H1 (cell line): ENCODE results near the gene BBX. TPM values are rescaled to one million over a fixed set of nuclear protein-coding genes. Genes with fewer than 3 reads are reported as not detected.

ENCODE experiments used
- CTCF ChIA-PET: fragments of 300-600 bp; sonication (Branson Sonifier 250); formaldehyde crosslinking; loops from one replicate; lab custom pipeline; 2021; ENCODE audit not compliant: partially characterized antibody; lab: Charles Lee
- POLR2A ChIA-PET: fragments of 300-600 bp; sonication (Branson Sonifier 250); formaldehyde crosslinking; loops from one replicate; lab custom pipeline; 2021; ENCODE audit warnings: inconsistent platforms; ENCODE audit not compliant: partially characterized antibody; lab: Charles Lee
- DNase-seq, 2 experiments: peaks; one replicate each; pipeline versions ENCODE4 v3.0.0 to v3.0.0-alpha.2; 2010 to 2022; ENCODE audit warnings: low spot score in 2 of 2, low read depth in 1 of 2, mixed read lengths in 1 of 2
- FAIRE-seq: peaks from 2 replicates; lab custom pipeline; 2011; peaks lifted over from hg19 to GRCh38; lab: Jason Lieb, UNC
- H2AFZ ChIP-seq: 2 replicates; pipeline ENCODE4 v1.8.1; 2012; ENCODE audit warnings: low read length, inconsistent platforms
- H2AK5ac ChIP-seq: 2 replicates; pipeline ENCODE4 v1.6.1; 2013; ENCODE audit warnings: low read depth, low read length
- H2BK120ac ChIP-seq: replicated peaks from 2 replicates; pipeline ENCODE3; 2013; ENCODE audit warnings: low read depth, low read length, inconsistent platforms
- H2BK12ac ChIP-seq: 2 replicates; pipeline ENCODE4 v1.6.1; 2013; ENCODE audit warnings: low read depth, low read length
- H2BK15ac ChIP-seq: 2 replicates; pipeline ENCODE4 v1.6.1; 2013; ENCODE audit warnings: low read length
- H2BK20ac ChIP-seq: 2 replicates; pipeline ENCODE4 v1.6.1; 2013; ENCODE audit warnings: low read length
- H2BK5ac ChIP-seq: 2 replicates; pipeline ENCODE4 v1.6.1; 2013; ENCODE audit warnings: low read depth, low read length
- H3K14ac ChIP-seq: 2 replicates; pipeline ENCODE4 v1.6.1; 2013; ENCODE audit warnings: inconsistent platforms; ENCODE audit not compliant: insufficient read length
- H3K18ac ChIP-seq: 2 replicates; pipeline ENCODE4 v1.6.1; 2013; ENCODE audit warnings: low read length; ENCODE audit errors: extremely low read depth
- H3K23ac ChIP-seq: 2 replicates; pipeline ENCODE4 v1.6.1; 2013; ENCODE audit warnings: inconsistent platforms; ENCODE audit not compliant: insufficient read length
- H3K23me2 ChIP-seq: 2 replicates; pipeline ENCODE4 v1.6.1; 2013; ENCODE audit warnings: low read depth, low read length
- H3K27ac ChIP-seq: 2 replicates; pipeline ENCODE4 v1.6.1; 2011; ENCODE audit warnings: low read depth, low read length, inconsistent platforms
- H3K27me3 ChIP-seq, 4 experiments: replicated peaks in 1 of 4; 1 replicate in 1 of 4; 2 replicates in 3 of 4; pipeline versions ENCODE4 v1.6.1 to v1.8.1; 2011 to 2013; ENCODE audit warnings: low read length in 3 of 4, mild to moderate bottlenecking in 3 of 4, inconsistent platforms in 2 of 4, mixed read lengths in 2 of 4, moderate library complexity in 1 of 4; ENCODE audit not compliant: control insufficient read depth in 3 of 4, insufficient read depth in 3 of 4; ENCODE audit errors: extremely low read depth in 1 of 4
- H3K36me3 ChIP-seq, 4 experiments: 2 replicates each; pipeline versions ENCODE4 v1.6.1 to v1.8.1; 2011 to 2013; ENCODE audit warnings: mild to moderate bottlenecking in 4 of 4, low read length in 3 of 4, moderate library complexity in 2 of 4, control low read depth in 1 of 4, inconsistent platforms in 1 of 4; ENCODE audit not compliant: insufficient read depth in 4 of 4, control insufficient read depth in 2 of 4
- H3K4ac ChIP-seq: replicated peaks from 2 replicates; pipeline ENCODE3; 2013; ENCODE audit warnings: low read length, low read depth, mixed read lengths, inconsistent platforms; ENCODE audit not compliant: insufficient read length
- H3K4me1 ChIP-seq, 4 experiments: replicated peaks in 1 of 4; 1 replicate in 1 of 4; 2 replicates in 3 of 4; pipeline versions ENCODE4 v1.6.1 to v1.8.1; 2011 to 2013; ENCODE audit warnings: low read length in 3 of 4, inconsistent platforms in 2 of 4, mixed read lengths in 1 of 4; ENCODE audit not compliant: insufficient read depth in 4 of 4, control insufficient read depth in 3 of 4
- H3K4me2 ChIP-seq, 2 experiments: 2 replicates each; pipeline versions ENCODE4 v1.6.1 to v1.8.1; 2011 to 2013; ENCODE audit warnings: low read depth in 2 of 2, low read length in 2 of 2, control low read depth in 1 of 2, inconsistent platforms in 1 of 2, mild to moderate bottlenecking in 1 of 2; ENCODE audit not compliant: insufficient read depth in 1 of 2
- H3K4me3 ChIP-seq, 4 experiments: fragments of 200-600, 300-600 bp in 1 of 4; sonication (generic), shearing (Covaris generic), sonication (Bioruptor Twin) in 1 of 4; 2 replicates each; pipeline versions ENCODE4 v1.5.1 to v1.8.1; 2011 to 2016; ENCODE audit warnings: low read length in 4 of 4, low read depth in 3 of 4, control low read depth in 2 of 4, inconsistent platforms in 2 of 4, mild to moderate bottlenecking in 2 of 4, mixed read lengths in 1 of 4, moderate library complexity in 1 of 4; ENCODE audit not compliant: insufficient read depth in 2 of 4; ENCODE audit errors: extremely low read depth in 1 of 4
- H3K56ac ChIP-seq: replicated peaks from 2 replicates; pipeline ENCODE3; 2013; ENCODE audit warnings: low read depth, mild to moderate bottlenecking, mixed read lengths, low read length, inconsistent platforms; ENCODE audit not compliant: insufficient read length
- H3K79me1 ChIP-seq: 2 replicates; pipeline ENCODE4 v1.6.1; 2013; ENCODE audit warnings: low read depth, low read length, control low read depth
- H3K79me2 ChIP-seq, 2 experiments: 2 replicates each; pipeline versions ENCODE4 v1.6.1 to v1.8.1; 2012 to 2013; ENCODE audit warnings: low read length in 2 of 2, mild to moderate bottlenecking in 2 of 2, inconsistent platforms in 1 of 2; ENCODE audit not compliant: insufficient read depth in 2 of 2, control insufficient read depth in 1 of 2
- H3K9ac ChIP-seq, 4 experiments: replicated peaks in 1 of 4; 1 replicate in 1 of 4; 2 replicates in 3 of 4; pipeline versions ENCODE4 v1.6.1 to v1.8.1; 2011 to 2013; ENCODE audit warnings: low read depth in 3 of 4, low read length in 3 of 4, control low read depth in 2 of 4, mild to moderate bottlenecking in 2 of 4, moderate library complexity in 2 of 4, inconsistent platforms in 1 of 4; ENCODE audit errors: extremely low read depth in 1 of 4
- H3K9me3 ChIP-seq, 2 experiments: 2 replicates each; pipeline versions ENCODE4 v1.6.1 to v1.8.1; 2012 to 2013; ENCODE audit warnings: mild to moderate bottlenecking in 2 of 2, moderate library complexity in 2 of 2, control low read depth in 1 of 2, inconsistent platforms in 1 of 2, low read depth in 1 of 2, low read length in 1 of 2, mixed read lengths in 1 of 2; ENCODE audit not compliant: insufficient read depth in 2 of 2
- H4K20me1 ChIP-seq, 2 experiments: replicated peaks in 1 of 2; 2 replicates each; pipeline versions ENCODE3 to v1.8.1; 2011 to 2013; ENCODE audit warnings: inconsistent platforms in 2 of 2, low read length in 2 of 2, mild to moderate bottlenecking in 1 of 2; ENCODE audit not compliant: insufficient read depth in 2 of 2, control insufficient read depth in 1 of 2
- H4K5ac ChIP-seq: 2 replicates; pipeline ENCODE4 v1.6.1; 2013; ENCODE audit warnings: low read length, low read depth, mixed read lengths, inconsistent platforms; ENCODE audit not compliant: insufficient read length
- H4K8ac ChIP-seq: 2 replicates; pipeline ENCODE4 v1.8.0; 2013; ENCODE audit warnings: mild to moderate bottlenecking, moderate library complexity, low read length, inconsistent platforms; ENCODE audit not compliant: insufficient read depth; ENCODE audit errors: extremely low read depth
- H4K91ac ChIP-seq: replicated peaks from 2 replicates; pipeline ENCODE3; 2013; ENCODE audit warnings: low read length, mixed read lengths, inconsistent platforms; ENCODE audit not compliant: insufficient read length
- EZH2 ChIP-seq: fragments of 200-600 bp; sonication (generic); IDR thresholded peaks from 2 replicates; pipeline ENCODE4 v1.7.1; 2012; ENCODE audit warnings: low read depth, mild to moderate bottlenecking, moderate library complexity, low read length, inconsistent platforms; ENCODE audit not compliant: severe bottlenecking
- GABPA ChIP-seq: IDR thresholded peaks from 2 replicates; pipeline ENCODE4 v1.6.1; 2011; ENCODE audit warnings: mild to moderate bottlenecking, low read length, moderate library complexity, borderline replicate concordance; ENCODE audit not compliant: insufficient read depth
- RNF2 ChIP-seq: fragments of 200-900, 300-1000 bp; sonication (generic); IDR thresholded peaks from 2 replicates; pipeline ENCODE4 v1.7.1; 2016; ENCODE audit warnings: borderline replicate concordance, low read depth, mild to moderate bottlenecking, antibody characterized with exemption, low read length; ENCODE audit not compliant: poor library complexity, severe bottlenecking; ENCODE audit errors: missing control alignments
- WGBS, 2 experiments: shearing (Covaris generic) in 1 of 2; methylation state at CpG; one replicate each; pipeline versions ENCODE4 v1.1.6 to v1.1.7; 2013 to 2015; ENCODE audit warnings: low lambda C conversion rate in 2 of 2, mixed read lengths in 2 of 2, inconsistent platforms in 1 of 2, low coverage in 1 of 2, missing lambda C conversion rate in 1 of 2; ENCODE audit not compliant: insufficient replicate concordance in 2 of 2, insufficient coverage in 1 of 2, insufficient read length in 1 of 2; ENCODE audit errors: extremely low coverage in 1 of 2, missing lambda C conversion rate in 1 of 2; 5-methylcytosine and 5-hydroxymethylcytosine counted together
- polyA plus RNA-seq, 7 experiments: library from polyadenylated mRNA; depleted of rRNA in 3 of 7; stranded (reverse) in 5 of 7; unstranded in 2 of 7; fragments of >200 nt in 5 of 7; fragments of 200-250 nt in 2 of 7; gene quantifications; 1 replicate in 5 of 7; 2 replicates in 1 of 7; 4 replicates in 1 of 7; pipeline versions ENCODE4 v1.2.1 to v1.2.3, GENCODE V29; 2011 to 2013; ENCODE audit warnings: missing spikeins in 2 of 7, mixed read lengths in 2 of 7
- total RNA-seq: library from RNA; stranded (reverse); fragmentation: NEBNext Ultra II Directional; extraction: Animal tissue kit (Norgen Biotek cat#: 25700); gene quantifications from 2 replicates; pipeline ENCODE4 v1.2.1, GENCODE V29; 2021

BBX gene
- total and polyA plus RNA-seq, 2 of the 8 experiments (the other 6 are each of a cell fraction or from before 2014, with no cell fraction given) = 11.0 to 42.5 TPM

- WGBS, 2 experiments = 89% methylated on average over 6 of the region's 6 CpGs; no CpG with 5 or more reads in 1 of the 2 experiments
- H2BK120ac ChIP-seq = no peak overlapping the region
These were observed 267.9 kb downstream of the BBX start for GRCh38 chr3:107790612-107791011.

More at GRCh38 chr3:107790612-107791011, 267.9 kb downstream of the BBX start:
- H3K4me3 ChIP-seq = no peak overlapping the region
- H3K36me3 ChIP-seq = peaks cover 0 to 9% (median 1%) of the 10 kb centered on the region in 4 experiments; a peak in 3 of 8 replicates
- H2AFZ ChIP-seq = no peak overlapping the region
- no peaks in the 10 kb centered on the region for H3K23me2 ChIP-seq
- no peak overlapping the region for H2BK5ac ChIP-seq
- no peak overlapping the region for H3K4ac ChIP-seq
- no peaks in the 10 kb centered on the region for H3K9me3 ChIP-seq
- H4K91ac ChIP-seq = no peak overlapping the region
- H2AK5ac ChIP-seq = no peak overlapping the region
- no peak overlapping the region for H2BK12ac ChIP-seq
- FAIRE-seq = no peak
- no peaks in the 10 kb centered on the region for H3K27me3 ChIP-seq
- H4K5ac ChIP-seq = no peak overlapping the region
- H4K20me1 ChIP-seq = no peaks in the 10 kb centered on the region
- POLR2A ChIA-PET = no interaction called here
- TF ChIP-seq EZH2 (no peak), GABPA (no peak), RNF2 (no peak)
- TF ChIP-seq, all 59 proteins: peak for 0
- no peak overlapping the region for H3K14ac ChIP-seq
- no peak overlapping the region for H2BK15ac ChIP-seq
- H3K23ac ChIP-seq = no peak overlapping the region
- no peaks in the 10 kb centered on the region for H3K4me1 ChIP-seq
- no peak overlapping the region for H3K27ac ChIP-seq
- CTCF ChIA-PET = interaction anchor here (0.8 to 1.1 kb wide), 3 partner anchors 31 to 517 kb away, joined by 3 read pairs; no protein-coding TSS in a partner anchor
- H3K79me1 ChIP-seq = no peaks in the 10 kb centered on the region
- H3K56ac ChIP-seq = no peak overlapping the region
- DNase-seq = no peak
- no peak overlapping the region for H3K9ac ChIP-seq
- no peak overlapping the region for H3K4me2 ChIP-seq
- no peak overlapping the region for H4K8ac ChIP-seq
- no peak overlapping the region for H3K18ac ChIP-seq
- no peak overlapping the region for H2BK20ac ChIP-seq
- H3K79me2 ChIP-seq = no peaks in the 10 kb centered on the region
